Glomerular endothelial cell (primary cell): ENCODE data around the gene UBE2D1. TPM values are rescaled to one million over a fixed set of nuclear protein-coding genes. Genes with fewer than 3 reads are reported as not detected.

Experiments used
- DNase-seq: peaks from one replicate; pipeline ENCODE4 v3.0.0-alpha.2; 2011; ENCODE audit warnings: low read depth, low spot score; ENCODE audit errors: extremely low read depth
- total RNA-seq: library from RNA; depleted of rRNA; stranded (reverse); fragments of >200 nt; gene quantifications from 2 replicates; pipeline ENCODE4 v1.2.3, GENCODE V29; 2015

Gene UBE2D1
- 16.7 and 19.9 TPM in 2 replicates for total RNA-seq

DNA sequence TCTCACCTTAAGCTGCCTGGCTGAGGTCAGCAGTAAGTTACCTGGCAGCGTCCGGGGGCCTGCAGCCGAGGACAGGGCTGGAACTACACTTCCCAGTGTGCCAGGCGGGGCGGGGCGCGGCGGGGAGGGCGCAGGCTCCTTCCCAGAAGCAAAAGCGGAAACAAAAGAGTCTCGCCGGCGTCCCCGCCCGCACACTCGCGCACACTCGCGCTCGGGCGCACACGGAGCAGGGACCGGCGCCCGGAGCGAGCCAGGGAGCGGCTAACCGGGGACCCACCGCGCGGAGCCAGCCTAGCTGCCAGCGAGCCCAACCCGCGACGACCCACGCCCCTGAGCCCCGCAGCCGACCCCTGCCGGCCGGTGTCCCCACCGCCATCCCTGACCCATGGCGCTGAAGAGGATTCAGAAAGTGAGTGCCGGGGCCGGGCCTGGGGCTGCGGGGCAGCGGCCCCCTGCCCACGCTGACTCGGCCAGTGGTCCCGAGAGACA, at the start of gene UBE2D1:
Gene UBE2D1 (plus strand): TSS at position 190 of the 489 bp plus-strand sequence. CDS start 196 bp downstream, at position 386.
- no peak for DNase-seq

DNA sequence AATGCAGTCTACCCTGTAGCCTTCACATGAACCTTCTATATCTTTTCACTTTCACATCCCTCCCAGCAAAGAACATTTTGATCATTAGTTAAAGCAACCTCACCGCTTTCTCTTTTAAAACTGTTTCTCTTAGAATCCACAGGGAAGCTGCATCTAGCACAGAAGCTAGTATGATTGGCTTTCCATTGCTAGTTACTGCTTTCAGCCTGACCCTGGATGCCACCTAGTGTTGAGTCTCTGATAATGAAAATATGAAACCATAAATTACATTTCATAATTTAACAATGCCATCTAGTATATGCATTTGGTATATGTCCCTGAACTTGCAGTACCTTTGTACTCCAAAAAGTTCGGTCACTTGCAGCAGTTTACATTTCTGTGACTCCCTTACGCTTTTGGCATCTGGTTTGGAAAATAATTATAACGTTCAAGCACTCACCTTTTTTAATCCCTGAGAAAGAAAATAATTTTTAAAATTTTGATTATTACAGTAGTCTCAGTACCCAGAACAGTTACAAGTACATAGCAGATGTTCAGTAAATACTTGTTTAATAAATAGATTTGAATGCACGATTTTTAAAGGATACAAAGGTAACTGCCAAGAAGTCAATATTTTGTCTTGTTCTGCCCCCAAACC, 43.1 kb upstream of the UBE2D1 start:
- DNase-seq: no peak

DNA sequence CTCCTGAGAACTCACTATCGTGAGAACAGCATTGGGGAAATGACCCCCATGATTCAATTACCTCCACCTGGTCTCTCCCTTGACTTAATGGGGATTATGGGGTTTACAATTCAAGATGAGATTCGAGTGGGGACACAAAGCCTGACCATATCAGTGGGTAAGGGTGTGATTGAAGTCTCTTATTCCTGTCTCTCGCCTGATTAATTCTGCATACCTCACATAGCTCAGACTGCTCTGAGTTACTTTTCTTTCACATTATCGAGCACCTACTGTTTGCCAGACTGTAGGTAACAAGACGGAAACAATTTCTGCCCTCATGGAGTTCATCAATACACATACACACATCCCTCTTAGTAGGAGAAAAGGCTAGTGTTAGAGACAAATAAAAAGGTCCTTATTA, 40.8 kb upstream of the UBE2D1 start:
- no peak for DNase-seq

DNA sequence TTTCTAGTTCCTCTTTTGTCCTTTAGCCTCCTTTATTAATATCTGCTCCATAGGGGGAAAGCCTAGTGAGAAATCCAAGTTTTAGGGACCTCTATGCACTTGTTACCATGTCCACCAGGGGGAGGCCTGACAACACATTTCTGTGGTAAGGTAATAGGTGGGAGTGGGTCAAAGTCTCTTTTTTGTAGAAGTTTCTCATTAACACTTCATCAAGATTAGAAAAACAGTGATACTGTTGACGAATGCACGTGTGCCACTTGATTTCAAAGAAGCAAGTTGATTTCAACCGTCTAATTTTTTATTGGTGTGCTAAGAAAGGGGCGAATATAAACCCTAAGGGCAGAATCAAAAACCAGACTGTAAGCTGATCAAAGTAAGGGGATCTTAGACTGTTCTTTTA, 35.2 kb upstream of the UBE2D1 start:
- no peak for DNase-seq

DNA sequence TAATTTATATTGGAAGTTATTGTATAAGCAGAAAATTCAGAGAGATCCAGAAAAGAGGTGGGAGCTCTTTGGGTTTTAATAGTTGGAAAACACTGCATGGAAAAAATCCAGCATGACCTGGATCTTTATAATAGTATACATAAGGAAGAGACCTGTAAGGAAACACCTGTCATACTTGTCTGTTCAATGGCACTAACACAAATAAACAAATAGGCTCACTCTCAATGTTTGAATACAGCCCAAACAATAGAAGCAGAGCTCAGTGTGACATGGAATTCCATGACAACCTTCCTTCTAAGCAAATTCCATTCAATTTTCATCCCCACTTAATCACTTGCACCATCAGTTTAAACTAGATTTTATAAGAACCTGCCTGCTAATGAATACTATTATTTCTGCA, 34.1 kb upstream of the UBE2D1 start:
- no peak for DNase-seq

DNA sequence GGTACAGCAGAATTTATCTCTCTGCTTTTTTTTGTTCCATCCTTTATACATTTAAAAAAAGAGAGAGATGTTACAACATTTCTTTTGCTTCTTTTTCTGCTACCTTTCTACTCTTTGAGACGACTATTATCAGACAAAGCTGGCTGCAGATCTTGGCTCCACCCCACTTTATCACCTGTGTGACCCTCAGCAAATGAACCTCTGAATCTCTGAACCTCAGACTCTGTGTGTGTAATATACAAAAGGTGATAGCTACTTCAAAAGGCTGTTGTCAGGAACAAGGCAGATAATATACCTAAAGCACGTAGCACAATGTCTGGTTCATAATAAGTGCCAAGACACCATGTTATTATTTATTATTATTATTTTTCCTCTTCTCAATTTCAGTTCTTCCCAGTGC, 32.6 kb upstream of the UBE2D1 start:
- no peak for DNase-seq

DNA sequence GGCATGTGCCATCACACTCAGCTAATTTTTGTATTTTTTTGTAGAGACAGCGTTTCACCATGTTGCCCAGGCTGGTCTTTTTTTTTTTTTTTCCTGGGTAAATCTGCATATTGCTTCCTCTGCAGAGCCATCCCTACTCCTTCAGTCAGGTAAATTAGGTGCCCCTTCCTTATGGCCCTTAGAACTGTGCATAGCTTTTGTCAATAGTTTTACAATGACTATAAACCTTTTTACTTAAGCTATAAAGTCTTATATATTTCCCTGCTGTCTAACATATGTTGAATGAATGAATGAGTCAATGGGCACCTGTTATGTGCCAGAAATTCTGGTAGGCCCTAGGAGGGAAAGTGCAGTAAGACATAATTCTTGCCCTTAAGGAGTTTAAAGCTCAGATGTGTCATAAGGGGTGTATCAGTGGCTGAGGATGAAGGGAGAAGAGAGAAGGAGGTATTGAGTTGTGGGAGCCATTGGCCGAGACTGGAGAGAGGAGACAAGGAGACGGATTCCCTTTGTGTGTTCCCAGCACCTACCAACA, 30.6 kb upstream of the UBE2D1 start:
- DNase-seq: no peak

DNA sequence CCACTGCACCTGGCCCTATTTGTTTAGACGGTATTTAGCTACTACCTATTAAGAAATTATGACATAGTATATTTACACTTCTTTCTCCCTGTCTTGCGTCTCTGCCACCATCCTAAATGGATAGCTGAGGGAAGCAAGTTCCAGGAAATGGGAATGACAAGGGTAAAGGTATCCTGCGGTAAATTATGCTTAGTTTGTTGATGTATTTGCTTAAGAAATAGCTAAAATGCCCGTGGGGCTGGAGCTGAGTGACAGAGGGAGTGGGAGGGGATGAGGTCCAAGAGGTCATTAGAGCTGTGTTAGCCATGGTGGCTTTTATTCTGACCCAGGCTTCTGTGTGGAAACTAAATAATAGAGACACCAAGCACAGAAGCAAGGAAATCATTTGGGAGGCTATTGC, 29.0 kb upstream of the UBE2D1 start:
- DNase-seq: no peak

DNA sequence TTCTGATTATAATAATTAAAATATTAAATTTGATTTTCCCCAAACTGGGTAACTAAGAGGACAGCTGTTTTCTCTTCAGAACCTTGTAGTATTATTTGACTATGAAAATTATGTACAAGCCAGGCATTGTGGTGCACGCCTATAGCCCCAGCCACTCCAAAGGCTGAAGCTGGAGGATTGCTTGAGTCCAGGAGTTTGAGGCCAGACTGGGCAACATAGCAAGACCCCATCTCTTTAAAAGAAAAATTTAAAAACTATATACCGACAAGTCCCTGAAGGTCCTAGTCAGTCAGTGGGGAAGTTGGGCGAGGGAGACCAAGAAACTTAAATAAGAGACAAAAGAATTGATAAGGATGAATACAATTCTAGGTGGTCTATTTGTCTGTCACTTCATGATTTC, 27.1 kb upstream of the UBE2D1 start:
- no peak for DNase-seq

DNA sequence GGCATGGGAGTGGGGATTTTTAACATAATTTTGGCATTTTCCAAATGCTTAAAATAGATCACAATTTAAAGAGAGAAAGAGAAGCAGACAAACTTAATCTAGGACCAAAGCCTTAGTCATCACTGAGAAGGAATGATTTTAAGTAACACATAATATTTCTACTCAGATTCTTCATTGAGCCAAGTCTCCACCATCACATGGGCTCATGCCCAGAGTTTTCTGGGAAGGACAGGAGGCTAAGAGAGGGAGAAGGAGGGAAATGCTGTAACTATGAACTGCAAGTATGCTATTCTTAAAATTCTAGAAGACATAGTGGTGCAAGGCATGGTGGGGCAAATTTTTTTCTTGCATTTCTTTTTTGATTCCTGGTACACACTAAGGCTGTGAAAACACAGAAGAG, 23.8 kb upstream of the UBE2D1 start:
- no peak for DNase-seq

DNA sequence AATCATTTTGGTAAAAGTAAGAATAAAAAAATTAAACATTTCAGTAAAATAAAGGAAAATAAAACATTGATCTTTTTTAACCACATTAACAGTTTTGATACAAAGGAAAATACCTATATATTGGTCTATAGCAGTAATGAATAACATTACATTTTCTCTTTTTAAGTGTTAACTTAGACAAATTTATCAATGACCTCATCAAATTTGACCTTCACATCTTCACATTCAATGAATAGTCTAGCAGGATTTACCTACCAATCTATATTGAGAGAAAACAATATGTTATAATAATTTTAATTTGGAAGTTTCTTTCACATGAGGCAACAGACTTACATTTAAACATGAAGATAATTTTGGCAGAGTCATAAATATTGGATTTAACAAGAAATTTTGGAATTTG, 17.9 kb upstream of the UBE2D1 start:
- DNase-seq: no peak

DNA sequence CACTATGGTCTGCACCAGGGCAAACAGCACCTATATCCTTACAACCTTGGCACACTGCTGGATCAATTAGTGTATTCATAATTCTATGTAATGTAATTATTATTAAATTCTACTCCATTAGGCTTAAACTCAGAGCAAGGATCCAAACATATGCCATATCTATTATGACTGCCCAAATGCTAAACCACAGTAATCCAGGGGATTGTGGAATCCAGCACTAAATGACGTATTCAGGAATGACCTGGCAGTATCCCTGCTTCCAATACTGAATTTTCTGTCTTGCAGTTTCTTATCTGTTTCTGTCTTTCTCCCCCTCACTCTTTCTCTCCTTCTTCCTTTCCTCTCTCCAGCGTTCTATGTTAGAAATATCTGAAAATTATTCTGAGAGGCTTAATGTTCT, 16.5 kb upstream of the UBE2D1 start:
- no peak for DNase-seq

DNA sequence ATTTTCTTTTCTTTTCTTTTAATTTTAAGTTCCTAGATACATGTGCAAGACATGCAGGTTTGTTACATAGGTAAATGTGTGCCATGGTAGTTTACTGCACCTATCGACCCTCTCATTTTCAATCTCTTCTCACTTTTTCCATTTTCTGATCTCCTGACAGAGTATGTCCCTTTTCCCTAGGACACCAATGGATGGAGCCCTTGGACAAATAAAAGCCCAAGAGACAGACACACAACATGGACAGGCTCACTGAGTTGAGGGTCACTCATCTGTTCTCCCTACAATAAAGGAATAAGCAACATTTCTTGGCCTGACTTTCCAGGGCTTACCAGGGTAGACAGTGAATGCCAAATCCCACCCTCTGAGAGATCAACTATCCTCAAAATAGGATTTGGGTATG, 15.2 kb upstream of the UBE2D1 start:
- DNase-seq: no peak

DNA sequence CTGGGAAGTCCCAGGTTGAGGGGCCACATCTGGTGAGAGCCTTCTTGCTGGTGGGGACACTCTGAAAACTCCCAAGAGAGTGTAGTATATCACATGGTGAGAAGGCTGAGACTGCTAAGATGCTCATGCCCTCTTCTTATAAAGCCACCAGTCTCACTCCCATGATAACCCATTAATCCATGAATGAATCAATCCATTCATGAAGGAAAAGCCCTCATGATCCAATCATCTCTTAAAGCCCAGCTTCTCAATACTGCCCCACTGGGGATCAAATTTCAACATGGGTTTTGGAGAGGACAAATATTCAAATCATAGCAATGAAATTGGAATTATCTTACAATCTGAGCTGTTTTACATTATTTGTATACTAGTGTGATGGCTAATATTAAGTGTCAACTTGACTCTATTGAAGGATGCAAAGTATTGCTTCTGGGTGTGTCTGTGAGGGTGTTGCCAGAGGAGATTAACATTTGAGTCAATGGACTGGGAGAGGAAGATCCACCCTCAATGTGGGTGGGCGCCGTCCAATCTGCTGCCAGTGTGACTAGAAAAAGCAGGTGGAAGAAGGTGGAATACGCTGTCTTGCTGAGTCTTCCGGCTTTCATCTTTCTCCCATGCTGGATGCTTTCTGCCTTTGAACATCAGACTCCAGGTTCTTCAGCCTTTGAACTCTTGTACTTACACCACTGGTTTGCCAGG, 14.3 kb upstream of the UBE2D1 start:
- no peak for DNase-seq

DNA sequence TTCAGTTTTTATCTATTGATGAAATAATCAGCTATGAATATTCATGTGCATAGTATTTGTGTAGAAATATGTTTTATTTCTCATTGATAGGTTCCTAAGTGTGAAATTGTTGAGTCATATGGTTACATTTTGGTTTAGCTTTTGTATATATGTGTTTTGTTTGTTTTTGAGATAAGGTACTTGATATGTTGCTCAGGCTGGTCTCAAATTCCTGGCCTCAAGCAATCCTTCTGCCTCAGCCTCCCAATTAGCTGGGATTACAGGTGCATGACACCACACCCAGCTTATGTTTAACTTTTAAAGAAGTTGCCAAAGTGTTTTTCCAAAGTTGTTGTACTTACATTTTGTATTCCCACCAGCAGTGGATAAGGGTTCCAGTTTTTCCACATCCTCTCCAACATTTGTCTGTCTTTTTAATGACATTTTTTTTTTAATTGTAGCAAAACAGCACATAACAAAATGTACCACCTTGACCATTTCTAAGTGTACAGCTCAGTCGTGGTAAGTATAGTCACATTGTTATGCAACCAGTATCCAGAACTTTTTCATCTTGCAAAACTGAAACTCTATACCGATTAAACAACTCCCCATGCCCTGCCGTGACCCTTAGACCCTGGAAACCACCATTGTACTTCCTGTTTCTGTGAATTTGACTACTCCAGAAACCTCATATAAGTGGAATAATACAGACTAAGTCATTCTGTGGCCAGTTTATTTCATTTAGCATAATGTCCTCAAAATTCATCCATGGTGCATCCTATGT, 12.6 kb upstream of the UBE2D1 start:
- no peak for DNase-seq

DNA sequence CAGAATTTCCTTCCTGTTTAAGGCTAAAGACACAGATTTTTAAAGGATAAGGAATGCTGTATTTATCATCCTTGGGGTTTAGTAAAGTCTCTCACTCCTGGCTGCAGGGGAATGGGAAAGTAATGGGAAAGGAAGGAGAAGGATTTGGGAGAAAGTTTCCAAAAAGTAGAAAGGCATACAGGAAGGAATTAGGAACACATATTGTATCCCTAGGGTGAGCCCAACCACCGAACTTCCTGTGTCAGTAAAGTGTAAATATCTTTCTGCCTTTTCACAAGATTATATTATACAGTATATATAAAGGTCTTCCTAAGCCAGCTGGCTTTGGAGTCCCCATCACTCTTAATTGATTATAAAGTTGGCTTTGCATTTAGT, 12.0 kb upstream of the UBE2D1 start:
- DNase-seq: no peak

DNA sequence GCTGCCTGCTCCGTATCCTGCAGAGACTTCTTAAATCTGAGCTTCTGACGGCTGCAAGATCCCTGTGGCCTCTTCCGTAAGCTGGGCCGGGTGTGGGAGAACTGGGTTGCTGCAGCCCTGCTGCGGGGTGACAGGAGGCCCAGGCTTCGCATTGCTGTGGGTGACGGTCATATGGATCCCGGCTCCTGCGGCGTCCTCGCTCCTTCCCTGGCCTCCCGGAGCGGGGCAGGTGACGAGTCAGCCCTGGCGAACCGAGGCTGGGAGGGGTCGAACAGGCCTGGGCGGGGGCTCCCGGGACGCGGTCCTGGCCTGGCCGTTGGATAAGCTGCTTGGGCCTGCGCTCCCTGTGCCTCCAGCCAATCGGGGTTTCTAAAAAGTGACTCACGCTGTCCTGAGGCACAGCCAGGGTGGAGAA, 7.8 kb upstream of the UBE2D1 start:
- DNase-seq: no peak

DNA sequence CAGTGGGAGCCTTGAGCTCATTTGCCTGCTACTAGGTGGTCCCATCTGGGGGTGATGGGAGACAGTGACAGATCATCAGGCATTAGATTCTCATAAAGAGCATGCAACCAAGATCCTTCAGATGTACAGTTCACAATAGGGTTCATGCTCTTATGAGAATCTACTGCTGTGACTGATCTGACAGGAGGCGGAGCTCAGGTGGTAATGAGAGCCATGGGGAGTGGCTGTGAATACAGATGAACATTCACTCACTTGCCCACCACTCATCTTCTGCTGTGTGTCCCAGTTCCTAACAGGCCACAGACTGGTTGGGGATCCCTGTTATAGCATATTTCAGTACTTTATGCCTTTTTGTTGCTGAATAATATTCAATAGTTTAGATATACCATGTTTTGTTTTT, 6.6 kb upstream of the UBE2D1 start:
- DNase-seq: no peak

DNA sequence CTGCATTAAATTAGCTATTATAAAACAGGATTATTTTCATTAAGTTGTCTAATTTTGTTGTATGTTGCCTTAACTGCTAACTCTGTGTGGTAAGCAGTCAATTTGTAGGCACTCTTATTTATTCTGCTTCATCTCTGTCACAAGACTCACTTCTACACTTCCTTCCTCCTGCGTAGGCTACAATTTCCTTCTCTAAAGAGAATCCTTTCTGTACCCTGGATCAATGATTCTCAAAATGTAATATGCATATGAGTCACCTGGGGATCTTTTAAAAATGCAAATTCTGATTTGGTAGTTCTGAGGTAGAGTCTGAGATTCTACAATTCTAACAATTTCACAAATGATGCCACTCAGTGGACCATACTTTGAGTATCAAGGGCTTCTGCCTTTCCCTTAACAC, 4.4 kb upstream of the UBE2D1 start:
- DNase-seq: no peak

DNA sequence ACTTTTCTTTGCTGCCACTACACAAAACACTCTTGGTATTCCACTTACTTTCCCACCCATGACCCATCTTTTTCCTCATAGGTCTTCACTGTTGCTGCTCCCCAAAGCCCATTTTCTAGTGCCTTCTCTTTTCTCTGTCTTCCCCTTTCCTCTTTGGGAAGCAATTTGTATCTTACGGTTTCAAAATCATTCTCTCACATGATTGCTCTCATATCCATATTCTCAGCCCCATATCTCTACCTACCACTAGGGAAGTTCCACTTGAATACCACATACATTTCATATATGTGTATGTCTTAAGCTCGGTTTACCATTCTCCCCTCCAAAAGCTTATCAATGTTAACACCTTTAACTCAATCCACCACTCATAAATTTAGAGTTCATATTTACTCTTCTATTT, 3.2 kb upstream of the UBE2D1 start:
- no peak for DNase-seq

DNA sequence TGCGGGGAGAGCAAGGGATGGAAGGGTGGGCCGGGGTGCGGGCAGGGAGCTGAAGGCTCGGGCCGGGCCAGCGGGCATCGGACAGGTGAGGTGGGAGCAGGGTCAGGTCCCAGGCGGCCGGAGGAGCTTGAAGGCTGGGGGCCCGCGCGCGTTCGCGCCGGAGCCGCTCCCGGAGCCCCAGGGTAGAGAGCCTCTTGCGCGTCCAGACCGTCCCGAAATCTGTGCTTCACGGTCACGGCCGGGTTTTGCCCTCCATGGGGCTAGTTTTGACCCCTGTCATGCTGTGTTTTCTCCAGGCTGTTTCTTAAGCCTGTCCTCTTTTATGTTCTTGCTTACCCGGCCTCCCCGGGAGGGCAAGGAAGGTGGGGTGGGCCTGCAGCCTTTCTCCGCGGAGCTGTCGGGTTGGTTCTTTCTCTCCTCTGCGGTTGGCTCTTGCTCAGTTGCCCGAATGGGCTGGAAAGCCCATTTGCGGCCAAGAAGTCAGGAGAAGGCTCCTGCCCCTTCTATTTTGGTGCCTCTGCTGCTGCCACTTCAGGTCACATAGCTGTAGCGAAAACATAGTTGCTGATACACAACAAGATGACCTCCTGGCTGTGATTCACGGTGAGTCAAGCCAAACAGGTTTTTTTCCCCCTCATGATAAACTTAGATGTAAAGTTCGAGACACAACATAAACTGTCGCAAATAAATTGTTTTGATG, 650 bp downstream of the UBE2D1 start:
- DNase-seq: no peak
